MM.1S (cell line): Measurements from ENCODE around the gene TMEM123.

Source experiments
- CTCF ChIP-seq: fragments of 300-600 bp; sonication (generic); IDR thresholded peaks from 2 replicates; pipeline ENCODE4 v1.5.1; 2016; ENCODE audit warnings: antibody characterized with exemption, low read length, mixed read lengths
- EZH2 ChIP-seq: fragments of 300-600 bp; sonication (generic); optimal IDR thresholded peaks from 2 replicates; pipeline ENCODE3; 2017; ENCODE audit warnings: low read depth, mild to moderate bottlenecking, antibody characterized with exemption, low read length, mixed read lengths
- EZH2phosphoT487 ChIP-seq: fragments of 300-600 bp; sonication (generic); IDR thresholded peaks from 2 replicates; pipeline ENCODE4 v1.6.1; 2018; ENCODE audit warnings: antibody characterized with exemption, low read length

- TF ChIP-seq CTCF: no peak
- TF ChIP-seq EZH2: no peak
- no peak for TF ChIP-seq EZH2phosphoT487
Observed at GRCh38 chr11:102462610-102463009, 10.0 kb upstream of the TMEM123 start.
